Fibroblast of skin of abdomen (primary cell): Measurements from ENCODE around the gene FRG2. TPM values are rescaled to one million over a fixed set of nuclear protein-coding genes. Genes with fewer than 3 reads are reported as not detected.
"Not testable (repeated sequence)": the region's sequence is repeated elsewhere in the genome, so short reads cannot be mapped to it uniquely, and the experiment has no call there.

Source experiments
- DNase-seq: peaks from one replicate; pipeline ENCODE4 v3.0.0-alpha.2; 2013
- polyA plus RNA-seq, 2 experiments: library from polyadenylated mRNA; unstranded; fragments of 120-200 nt; gene quantifications; one replicate each; pipeline ENCODE4 v1.2.1, GENCODE V29; 2013; ENCODE audit not compliant: insufficient read length in 2 of 2

FRG2 gene
- not detected for polyA plus RNA-seq (2013, experiment 1 of 2; ENCODE audit: insufficient read length)
- polyA plus RNA-seq (2013, experiment 2 of 2; ENCODE audit: insufficient read length): not detected

GRCh38 chr4:190027156-190027555 is at the start of gene FRG2:
FRG2 (minus strand) TSS chr4:190027256; CDS start chr4:190027204, 52 bp downstream.
- not testable (repeated sequence) for DNase-seq

- not testable (repeated sequence) for DNase-seq
Observed at GRCh38 chr4:190068351-190068750, 41.3 kb upstream of the FRG2 start.

DNA sequence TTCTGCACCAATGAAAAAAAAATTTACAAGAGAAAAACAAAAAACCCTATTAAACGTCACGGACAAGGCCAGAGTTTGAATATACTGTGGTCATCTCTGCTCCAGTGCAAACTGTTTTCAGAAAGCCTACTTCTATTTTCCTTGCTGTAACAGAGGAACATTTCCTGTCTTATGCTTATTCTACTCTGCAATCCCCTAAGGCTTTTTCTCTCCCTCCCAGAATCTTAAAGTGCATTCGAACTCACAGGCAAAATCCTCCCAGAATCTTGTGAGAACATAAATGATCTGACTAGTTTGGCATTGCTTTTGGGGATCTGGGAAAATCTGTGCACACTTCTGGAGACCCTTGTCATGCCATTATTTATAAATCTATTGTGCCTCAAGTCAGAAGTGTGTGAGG is 37.7 kb upstream of the FRG2 start:
- not testable (repeated sequence) for DNase-seq

DNA sequence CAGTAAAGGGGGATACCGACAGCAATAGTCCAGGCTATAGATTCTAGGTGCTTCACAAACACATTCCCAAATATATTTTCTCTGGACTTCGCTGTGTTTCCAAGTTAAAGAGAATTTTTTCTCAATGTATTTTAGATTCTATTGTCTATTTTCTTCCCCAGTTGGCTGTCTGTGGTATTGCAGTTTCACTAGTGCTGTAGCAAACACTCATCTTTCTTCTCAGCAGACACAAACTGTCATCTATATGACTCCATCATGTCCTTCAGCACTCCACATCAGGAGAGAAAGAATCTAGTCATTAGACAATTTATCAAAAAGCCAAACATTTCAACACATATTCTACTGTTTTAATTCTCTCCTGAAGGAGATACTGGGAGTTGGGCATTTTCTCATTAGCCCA is 37.3 kb upstream of the FRG2 start, which contains the start of gene DBET:
Gene DBET (plus strand): TSS at position 161 of the 400 bp plus-strand sequence.
- DNase-seq: not testable (repeated sequence)

DNA sequence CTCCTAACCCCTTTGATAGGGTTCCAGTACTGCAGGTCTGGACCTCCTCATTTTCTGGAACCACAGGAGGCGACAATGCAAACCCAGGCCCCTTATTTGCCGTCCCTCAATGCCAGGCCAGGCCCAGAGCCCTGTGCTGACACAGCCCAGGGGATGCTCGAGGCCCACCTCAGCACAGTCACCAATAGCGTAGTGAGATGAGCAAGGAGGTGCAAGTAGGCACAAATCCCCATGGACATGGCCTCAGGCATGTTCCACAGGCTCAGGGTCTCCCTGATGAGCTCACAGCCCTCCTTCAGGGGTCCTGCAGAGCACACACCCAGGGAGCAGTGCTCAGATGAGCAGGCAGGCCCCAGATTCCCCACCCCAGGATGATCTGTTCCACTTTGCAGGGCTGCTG is 31.9 kb upstream of the FRG2 start:
- not testable (repeated sequence) for DNase-seq

DNA sequence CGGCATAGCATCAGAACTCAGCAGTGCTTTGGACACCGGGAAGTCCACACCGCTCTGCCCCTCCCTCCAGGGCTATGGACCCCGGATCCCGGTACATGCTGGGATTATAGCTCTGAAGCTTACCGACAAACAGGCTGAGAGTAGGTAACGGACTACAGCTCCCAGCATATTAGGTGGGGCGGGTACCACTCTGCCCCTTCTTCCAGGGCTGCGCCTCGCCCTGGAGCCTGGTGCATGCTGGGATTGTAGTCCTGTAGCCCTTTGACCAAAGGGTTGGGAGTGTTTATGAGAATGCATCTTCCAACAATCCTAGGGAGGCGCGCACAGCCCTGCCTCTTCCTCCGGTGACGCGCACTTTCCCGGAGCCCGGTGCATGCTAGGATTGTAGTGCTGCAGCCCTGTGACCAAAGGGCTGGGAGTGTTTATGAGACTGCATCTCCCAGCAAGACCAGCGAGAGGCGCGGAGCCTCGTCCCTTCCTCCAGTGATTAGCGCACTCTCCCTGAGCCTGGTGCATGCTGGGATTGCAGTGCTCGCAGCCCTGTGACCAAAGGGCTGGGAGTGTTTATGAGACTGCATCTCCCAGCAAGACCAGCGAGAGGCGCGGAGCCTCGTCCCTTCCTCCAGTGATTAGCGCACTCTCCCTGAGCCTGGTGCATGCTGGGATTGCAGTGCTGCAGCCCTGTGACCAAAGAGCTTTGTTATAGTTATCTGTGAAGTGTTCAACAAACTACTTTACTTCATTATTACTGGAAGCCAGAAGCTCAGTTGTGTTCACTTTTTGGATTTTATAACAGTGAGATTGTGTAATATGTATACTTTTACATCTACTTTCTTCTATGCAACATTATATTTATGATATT is 22.6 kb upstream of the FRG2 start:
- not testable (repeated sequence) for DNase-seq

DNA sequence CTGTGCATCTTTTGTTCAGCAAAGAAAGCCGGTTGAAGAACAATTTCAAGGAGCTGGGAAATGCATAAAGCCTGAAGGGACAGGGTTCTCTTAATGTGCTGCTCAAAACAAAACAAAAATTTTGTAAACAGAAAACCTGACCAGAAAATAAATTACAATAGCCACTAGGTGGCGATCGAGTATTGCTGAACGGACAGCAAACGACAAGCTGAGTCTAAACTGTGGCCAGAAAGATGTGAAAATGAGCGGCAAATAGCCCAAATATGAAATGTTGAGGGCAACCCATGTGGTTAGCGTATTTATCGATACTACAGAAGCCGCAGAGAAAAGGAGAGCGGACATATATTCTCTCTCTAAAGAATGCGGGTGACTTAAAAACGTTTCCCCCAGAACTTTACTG is 20.6 kb upstream of the FRG2 start:
- DNase-seq: not testable (repeated sequence)

DNA sequence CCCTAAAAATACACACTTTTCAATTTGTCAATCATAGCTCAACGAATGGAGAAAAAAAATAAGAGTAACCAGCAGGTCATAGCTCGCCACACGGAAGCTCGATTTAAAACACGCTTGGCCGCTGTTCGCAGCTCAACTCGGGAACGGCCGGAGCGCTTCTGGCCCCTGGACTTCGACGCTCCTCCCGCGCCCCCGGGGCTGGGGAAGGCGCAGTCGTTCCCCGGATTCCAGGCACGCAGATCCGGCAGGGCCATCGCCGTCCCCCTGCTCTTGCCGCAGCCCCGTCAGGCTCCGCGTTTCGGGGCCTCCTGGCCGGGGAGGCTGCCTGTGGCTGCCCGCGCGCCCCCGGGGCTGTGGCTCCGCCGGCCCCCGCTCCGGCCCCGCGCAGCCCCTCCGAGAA is 13.8 kb upstream of the FRG2 start:
- not testable (repeated sequence) for DNase-seq

- not testable (repeated sequence) for DNase-seq
Observed at GRCh38 chr4:190037704-190038388, 10.8 kb upstream of the FRG2 start.

DNA sequence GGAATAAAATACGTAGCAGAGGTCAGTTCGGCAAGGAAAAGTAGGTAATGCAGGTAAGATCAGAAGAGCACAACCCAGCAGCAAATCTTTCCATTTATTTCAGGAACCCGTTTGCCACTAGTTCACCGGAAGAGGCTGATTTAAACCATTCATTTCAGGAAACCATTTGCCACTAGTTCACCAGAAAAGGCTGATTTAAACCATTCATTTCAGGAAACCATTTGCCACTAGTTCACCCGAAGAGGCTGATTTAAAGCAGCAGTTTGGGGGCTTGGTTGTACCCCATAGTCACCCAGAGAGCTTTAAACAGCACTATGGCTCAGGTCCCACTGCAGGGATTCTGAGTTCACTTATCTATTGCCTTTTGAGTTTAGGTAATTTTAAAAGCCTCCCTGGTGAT is 4.2 kb upstream of the FRG2 start:
- DNase-seq: not testable (repeated sequence)

GRCh38 chr4:190022614-190023281 is 4.3 kb downstream of the FRG2 start:
- not testable (repeated sequence) for DNase-seq

- not testable (repeated sequence) for DNase-seq
Observed at GRCh38 chr4:190021973-190022372, 5.1 kb downstream of the FRG2 start.

DNA sequence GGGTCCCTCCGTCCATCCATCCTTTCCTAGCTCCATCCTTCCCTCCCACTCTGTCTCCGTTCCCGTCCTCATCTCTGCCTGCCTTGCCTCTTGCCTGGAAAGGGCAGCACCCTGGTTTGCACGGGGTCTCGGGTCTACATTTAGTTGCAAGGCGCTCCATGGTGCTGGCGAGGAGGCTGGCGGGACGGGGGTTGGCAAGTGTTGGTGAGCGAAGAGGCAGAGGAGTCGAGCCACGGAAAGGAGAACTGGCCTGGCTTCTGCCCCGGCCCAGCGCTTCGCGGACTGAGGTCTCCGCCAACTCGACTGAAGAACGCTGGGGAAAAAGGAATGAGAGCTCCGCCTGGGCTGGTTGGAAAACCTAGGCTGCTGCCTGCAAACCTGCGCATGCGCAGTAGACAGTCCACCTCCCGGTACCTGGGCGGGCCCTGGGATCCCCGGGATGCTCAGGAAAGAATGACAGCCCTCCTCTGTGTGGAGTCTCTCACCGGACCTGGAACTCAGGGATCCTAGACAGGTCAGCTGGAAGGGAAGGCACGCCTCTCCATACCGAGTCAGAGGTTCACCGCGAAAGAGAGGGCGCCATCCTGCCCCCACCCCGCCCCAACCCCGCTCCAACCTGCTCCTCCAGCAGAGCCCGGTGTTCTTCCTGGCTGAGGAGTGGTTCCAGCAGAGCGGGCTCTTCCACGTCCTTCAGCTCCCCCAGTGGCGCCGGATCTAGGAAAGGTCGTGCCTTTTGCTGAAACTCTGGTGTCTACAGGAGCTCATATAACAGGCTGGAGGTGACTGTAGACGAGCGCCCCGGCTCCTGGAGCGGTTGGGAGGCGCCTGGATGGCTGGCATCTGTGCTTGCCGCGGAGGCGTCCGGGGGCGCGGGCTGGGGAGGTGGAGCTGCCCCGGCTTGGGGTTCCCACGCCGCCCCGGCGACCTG is 6.0 kb downstream of the FRG2 start:
- peak; percentile 38 for DNase-seq

- not testable (repeated sequence) for DNase-seq
Observed at GRCh38 chr4:190019859-190020463, 7.1 kb downstream of the FRG2 start.

DNA sequence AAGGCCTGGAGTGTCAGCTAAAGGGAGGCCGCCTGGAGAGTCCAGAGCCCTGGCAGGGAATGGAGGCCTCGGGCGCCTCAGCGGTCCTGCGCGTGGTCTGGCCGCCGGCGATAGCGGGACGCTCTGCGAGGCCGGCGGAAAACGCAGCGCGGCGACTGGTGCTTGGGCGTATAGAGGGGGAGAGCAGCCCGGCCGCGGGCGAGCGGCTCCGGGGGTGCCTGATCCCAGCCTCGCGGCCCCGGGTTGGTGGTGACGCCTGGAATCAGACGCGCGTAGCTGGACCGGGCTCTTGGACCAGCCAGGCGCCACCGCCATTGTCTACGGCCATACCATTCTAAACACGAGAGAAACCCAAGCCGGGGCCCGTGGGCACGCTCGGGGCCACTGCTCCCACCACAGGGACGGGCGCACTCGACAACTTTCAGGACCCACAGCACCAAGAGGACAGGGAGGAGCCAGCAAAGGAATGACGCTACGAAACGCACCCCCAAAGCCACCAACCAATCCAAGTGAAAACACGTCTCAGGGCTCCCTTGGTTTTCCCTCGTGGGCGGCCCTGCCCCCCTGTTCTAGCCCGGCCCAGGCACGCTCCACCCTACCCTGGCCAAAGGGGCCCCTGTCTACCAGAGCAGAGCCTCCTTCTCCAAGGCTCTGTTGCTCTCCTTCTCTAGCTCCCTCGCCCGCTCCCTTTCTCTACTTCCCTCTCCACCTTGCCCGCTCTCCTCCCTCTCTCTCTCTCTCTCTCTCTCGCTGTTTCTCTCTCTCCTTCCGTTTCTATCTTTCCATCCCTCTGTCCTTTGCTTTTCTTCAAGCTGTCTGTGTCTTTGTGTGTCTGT is 7.8 kb downstream of the FRG2 start:
- DNase-seq: no peak

- DNase-seq: no peak
Observed at GRCh38 chr4:190018201-190018920, 8.7 kb downstream of the FRG2 start.

- no peak for DNase-seq
Observed at GRCh38 chr4:190017357-190018200, 9.5 kb downstream of the FRG2 start.
